HG03442 (cell line): Measurements from ENCODE around the gene RNF144A.
"Not testable (repeated sequence)": the region's sequence is repeated elsewhere in the genome, so short reads cannot be mapped to it uniquely, and the experiment has no call there.

ENCODE experiments used
- ATAC-seq: cut with Tn5 transposase; IDR thresholded peaks from one replicate; pipeline ENCODE4 v1.9.1; 2021; ENCODE audit warnings: mild to moderate bottlenecking, moderate library complexity; ENCODE audit not compliant: unreplicated experiment

Gene RNF144A

DNA sequence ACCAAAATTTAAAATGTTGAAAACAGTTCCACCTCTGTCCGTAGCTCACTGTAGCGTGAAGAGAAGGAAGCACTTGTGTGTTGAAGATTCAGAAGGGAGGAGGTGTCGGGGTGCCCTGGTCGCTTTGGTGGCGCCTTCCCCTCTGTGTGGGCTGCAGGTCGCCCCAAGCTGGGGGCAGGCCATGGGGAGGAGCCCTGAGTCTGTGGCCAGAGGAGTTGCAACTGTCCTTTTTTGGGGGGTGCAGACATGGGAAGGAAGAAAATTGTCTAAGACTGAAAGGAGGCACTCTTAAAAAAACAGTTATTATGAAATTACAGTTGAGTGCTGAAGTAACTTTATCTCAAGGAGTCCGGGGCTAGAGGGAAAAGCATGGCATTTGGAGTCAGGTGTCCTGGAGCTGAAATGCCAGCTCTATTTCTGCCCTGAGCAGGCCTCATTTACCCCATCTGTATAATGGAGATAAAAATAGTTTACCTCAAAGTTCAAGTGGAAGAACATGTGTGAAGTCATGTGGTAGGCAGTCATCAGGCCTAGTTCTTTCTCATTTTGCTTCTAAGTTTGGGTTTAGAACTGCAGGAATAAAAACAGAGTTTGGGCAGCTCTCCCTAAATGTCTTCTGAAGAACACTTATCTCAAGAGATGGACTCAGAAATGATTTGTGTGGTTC, 82.1 kb downstream of the RNF144A start:
- ATAC-seq, result peak; percentile 93

DNA sequence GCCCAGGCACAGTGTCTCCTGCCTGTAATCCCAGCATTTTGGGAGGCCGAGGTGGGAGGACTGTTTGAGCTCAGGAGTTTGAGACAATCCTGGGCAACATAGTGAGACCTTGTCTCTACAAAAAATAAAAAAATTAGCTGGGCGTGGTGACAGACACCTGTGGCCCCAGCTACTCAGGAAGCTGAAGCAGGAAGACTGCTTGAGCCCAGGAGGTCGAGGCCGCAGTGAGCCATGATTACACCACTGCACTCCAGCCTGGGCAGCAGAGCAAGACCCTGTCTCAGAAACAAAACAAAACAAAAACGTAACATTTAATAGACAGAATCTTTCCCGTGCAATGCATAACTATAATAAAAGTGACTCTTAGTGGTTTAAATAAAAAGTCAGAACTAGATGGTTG, 84.2 kb downstream of the RNF144A start:
- ATAC-seq, result not testable (repeated sequence)

DNA sequence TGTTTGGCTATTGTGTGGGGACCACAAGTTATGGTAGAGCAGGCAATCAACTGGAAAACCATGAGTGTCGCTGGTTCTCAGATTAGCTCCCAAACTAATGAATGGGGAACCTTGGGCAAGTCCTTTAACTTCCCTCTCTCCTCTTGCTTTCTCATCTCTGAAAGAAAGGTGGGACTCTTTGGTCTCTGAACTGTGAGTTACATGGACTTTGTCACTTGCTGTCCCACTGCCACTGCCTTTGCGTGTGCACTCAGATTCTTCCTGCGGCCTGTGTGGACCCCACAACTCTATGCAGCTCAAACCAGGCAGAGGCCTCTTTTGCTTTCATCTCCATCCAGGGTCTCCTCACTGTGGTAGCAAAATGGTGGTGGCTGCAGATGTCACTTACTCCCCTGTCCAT, 86.7 kb downstream of the RNF144A start:
- ATAC-seq, result no peak

DNA sequence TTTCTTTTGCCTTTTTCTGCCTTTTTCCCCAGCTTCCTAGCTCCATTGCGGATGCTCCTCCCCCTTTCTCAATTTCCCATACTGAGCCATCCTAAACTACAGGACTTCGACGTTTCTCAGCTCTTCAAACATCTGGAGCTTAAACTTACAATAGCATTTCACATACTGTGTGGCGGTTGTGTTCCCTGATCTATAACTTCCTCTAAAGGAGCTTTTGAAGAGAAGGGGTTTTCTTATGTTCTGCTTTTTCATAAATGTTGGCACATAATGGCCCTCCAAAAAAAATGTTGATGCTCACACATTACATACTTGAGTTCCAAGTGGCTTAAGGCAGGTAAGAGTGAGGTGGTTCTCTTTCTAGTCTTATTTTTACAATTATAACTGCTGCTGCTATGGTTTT, 87.4 kb downstream of the RNF144A start:
- no peak for ATAC-seq

DNA sequence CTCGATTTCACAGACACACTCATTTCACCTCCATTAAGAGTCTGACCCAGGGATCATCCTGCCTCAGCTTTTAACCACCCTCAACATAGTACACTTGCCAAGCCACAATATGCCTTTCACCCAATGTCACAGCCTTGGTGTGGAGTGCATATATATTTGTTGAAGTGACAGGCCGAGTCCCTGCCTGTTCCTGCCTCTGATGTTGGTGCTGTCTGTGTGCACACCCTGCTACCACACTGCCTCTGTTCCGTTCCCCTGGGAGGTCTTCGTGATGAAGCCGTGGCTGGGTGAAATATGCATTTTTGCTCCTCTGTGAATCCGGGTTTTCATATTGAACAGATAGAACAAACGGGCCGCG, 90.3 kb downstream of the RNF144A start:
- peak; percentile 40 for ATAC-seq

DNA sequence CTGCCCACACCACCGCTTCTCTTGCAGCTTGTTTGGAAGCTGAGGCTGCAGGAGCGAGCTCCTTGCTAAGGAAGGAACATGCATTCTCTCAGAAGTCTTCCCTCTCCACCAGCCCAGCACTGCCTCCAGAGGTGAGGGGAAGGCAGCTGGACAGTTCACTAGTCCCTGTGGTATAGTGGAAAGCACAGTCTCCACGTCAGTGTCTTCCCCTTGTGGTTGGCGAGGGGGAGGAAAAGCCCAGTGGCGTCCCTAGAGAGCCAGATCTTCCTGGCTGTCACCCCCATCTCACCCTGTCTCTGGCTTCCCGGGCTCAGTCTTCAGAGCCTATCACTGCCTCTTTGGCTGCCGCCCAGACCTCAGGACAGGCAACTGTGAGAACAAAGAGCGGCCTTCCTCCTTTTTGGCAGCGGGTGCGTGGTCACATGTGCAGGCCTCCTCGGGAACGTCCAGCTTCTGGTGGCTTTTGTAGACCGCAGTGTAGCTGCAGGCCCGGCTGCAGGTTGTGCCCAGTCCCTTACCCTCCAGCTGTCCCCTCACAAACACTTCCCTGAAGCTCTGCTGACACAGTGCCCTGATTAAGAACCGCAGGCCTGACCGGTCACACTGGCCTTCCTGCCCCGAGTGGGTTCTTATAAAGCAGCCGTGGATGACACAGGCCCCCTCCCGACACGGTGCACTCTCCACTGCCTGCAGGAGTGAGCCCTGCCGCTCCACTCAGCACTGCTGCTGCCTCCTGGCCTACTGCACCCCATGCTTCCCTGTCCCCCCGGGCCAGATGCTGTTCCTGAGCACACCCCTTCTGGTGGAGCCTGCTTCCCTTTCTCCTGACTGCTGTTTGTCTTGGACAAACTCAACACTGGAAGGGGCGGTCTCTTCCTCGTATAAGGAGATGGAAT, 90.9 kb downstream of the RNF144A start:
- peak; percentile 51 for ATAC-seq

DNA sequence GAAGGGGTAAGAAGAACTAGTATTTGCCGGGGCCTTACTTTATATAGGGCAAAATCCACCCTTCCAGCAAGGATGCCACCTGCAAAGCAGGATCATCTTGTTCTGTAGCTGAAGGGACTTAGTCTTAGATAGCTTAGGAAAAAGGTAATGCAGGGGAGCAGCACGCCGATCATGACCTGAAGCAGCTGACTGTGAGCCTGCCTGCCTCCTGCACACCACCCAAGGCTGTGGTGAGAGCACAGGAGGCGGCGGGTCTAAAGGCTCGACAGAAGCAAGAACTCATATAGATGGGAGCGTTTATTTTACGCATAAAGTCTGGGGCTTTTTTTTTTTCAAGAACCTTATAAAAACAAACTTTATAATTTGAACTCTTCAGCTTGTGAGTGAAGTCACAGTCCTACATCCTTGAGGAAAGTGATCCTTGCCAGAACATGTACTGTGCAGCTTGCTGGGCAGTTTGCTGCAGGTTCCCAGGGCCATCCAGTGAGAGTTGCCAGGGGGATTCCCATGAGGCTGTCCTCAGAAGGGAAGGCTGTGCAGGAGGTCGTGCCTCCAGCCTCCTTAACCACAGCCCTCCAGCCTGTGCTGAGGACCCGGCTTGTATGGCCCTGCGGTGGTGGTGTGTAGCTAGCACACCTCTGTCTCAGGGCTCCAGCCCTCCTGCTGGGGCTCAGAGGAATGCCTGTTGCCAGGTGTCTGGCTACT, 92.1 kb downstream of the RNF144A start:
- ATAC-seq, result no peak

DNA sequence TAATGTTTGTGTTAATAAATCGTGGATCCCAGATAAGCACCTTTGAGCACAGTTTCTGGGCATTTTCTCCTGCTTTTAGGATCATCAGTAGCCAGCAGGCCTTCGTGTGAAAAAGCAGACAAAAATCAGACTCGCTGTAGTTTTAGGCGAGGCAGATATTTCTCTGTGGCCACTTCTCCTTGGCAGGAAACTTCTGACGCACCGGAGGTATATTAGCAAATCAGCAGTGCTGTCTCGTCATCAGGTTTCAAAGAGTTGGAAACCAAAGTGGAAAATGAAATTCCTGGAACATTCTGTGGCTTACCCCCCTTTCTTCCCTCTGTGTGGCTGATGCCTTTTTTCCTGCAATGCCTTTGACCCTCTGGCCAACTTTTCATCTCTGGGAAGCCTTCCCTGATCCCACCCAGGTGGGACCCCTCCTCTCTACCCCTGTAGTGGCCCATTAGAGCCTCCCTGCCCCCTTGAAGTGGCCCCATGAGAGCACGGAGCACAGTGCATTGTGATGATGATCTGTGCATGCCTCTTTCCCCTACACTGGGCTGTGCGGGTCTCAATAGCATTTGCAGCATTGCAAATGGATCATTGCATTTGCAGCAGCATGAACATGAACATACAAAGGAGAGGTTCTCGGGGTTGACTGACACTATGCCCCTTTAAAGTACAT, 93.3 kb downstream of the RNF144A start:
- no peak for ATAC-seq

DNA sequence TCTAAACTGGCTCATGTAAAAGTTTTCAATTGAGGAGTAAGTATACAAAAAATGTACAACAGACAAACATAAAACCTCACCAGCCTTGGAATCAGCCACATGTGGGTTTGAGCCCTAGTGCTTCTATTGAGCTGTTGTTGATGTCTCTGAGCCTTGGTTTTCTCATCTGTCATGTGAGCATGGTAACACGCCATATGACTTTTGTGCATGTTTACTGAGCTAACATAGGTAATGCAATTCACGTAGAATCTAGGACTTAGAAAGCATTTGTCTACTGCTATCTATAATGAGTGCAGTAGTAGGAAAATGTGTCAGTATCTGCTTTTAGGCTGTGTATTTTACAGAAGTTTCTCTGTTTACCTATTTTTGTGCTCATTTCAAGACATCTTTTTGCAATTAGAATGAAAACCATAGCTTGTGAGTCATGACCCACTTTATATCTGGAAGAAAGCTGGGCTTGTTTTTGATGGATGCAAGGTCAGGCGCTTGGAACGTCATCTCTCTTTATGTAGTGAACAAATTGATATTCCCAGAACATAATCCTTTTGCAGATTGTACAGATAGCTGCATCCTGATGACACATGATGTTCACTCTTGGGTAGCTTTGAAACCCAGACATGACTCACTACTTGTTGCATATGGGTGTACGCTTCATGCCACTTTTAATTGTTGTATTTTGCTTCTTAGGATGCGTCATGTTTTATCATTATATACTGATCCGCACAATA, 94.3 kb downstream of the RNF144A start:
- no peak for ATAC-seq

DNA sequence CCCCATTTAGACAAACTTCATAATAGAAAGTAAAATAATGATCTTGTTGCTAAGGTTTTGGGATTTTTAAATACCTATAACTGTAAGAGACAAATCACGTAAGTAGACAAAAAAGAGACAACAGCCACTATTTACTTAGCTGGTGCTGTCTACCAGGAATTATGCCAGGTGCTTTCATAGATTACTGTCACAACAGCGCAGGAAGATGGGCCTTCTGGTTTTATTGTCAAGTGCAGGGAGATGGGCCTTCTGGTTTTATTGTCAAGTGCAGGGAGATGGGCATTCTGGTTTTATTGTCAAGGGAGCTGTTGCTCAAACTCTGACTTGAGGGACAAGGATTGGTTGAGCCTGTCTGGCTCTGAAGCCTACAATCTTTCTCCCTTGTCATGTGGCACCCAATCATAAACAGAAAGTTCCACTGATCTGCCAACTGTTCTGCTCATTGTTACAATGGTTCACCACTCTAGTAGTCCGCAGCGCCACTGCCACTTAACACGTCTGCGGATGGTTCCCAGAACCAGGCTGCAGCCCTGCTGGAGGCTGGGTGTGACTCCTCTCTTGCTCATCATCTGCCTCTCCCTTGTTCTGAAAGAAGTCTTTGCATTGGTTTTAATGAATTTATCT, 95.0 kb downstream of the RNF144A start:
- no peak for ATAC-seq

DNA sequence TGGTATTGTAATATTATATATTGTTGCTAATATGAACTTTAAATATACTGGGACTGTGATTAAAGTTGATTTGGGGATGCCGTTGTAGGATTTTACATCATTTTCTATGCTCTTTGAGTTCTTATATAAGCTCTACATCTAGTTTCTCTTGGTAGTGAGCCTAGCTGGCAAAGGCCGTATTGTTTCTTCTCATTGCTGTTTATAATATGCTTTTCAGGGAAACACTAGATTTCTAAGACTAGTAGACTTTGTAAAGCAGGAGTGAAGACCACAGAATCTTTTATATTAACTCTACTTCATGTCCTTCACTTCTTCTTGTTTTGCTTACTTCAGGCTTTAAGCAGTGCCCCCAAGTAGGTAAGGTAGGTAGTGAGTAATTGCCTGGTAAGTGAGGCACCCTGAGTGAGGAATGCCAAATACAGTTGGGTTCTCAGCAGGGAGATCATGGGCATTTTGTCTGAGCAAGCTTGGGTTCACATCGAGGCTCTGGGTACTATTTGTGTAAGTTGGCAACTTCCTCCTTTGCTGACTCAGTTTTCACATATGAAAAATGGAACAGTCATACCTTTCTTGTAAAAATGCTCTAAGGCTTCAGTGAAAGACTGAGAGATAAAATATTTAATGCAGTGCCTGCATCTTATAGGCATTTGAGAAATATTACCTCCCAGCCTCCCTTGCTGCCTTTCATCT, 96.4 kb downstream of the RNF144A start:
- ATAC-seq, result no peak

DNA sequence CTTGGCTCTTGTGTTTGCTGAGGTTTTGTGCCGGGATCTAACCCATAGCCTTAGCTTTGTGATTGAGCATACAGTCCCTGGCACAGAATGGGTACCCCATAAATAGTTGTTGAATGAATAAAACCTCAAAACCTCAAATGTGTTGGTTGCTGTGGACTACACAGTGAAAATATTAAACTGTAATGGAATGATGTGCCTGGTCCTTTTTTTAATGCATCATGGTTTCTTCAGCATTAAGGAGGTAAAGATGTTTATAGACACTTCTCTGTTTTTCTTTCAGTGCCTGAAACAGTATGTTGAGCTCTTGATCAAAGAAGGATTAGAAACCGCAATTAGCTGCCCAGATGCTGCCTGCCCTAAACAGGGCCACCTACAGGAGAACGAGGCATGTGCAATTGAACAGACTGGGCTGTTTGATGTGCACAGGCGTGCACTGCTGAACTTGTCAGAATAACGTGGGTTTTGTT, 97.0 kb downstream of the RNF144A start:
- ATAC-seq, result no peak

DNA sequence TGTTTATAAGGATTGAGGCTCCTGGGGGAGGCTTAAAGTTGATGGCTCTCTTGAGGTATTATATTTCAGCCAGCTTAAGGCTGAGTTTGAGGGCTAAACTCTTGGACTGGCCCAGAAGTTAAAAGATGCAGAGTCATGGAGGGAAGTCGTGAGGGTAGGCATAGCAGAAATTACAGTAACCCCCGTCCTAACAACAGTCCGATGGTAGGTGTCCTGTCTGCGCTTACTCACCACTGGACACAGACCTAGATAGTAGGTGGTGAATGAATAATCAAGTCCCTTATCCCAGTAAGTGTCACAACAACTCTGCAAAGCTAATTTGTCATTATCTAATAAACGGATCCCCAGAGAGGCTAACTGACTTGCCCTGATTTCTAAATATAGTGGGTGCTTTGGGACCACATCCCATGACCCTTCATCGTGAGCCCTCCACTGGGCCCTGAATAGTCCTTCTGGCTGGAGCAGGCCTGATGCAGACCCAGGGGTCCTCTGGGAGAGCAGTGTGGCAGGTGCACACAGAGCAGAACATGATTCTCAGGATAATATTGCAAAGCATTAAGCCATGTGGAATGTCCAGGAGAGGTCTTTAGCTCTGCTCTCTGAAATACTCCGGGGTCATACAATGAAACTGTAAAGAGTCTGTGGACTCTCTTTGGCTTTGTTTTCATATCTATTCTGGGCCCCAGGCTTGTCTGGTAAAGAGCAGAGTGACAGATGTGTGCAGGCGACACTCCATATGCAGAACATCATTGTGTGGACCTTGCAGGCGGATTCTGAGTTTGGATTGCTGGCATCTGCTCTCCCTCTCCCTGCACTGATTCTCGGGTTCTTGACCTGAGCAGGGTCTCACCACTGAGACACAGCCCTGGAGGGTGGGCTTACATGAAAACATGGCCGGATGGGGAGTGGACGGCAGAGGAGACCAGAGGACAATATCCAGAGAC, 98.1 kb downstream of the RNF144A start:
- ATAC-seq, result no peak

DNA sequence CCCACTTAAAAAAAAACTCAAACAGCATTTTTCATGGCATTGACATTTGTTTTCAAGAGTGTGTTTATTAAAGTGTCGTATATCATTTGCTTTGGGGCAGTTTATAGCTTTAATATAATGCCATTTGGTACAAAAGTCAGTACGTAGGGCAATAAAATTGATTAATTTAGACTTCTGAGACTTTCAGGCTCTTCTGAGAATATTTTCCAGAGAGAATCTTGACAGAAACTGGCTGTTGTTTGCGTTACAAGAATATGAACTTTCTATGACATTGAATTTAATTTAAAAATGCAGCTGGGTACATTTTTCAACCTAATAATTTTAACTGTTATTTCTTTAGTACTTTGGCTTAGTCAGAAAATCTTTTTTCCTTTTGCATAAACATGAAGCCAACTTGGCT, 98.9 kb downstream of the RNF144A start:
- ATAC-seq, result no peak

DNA sequence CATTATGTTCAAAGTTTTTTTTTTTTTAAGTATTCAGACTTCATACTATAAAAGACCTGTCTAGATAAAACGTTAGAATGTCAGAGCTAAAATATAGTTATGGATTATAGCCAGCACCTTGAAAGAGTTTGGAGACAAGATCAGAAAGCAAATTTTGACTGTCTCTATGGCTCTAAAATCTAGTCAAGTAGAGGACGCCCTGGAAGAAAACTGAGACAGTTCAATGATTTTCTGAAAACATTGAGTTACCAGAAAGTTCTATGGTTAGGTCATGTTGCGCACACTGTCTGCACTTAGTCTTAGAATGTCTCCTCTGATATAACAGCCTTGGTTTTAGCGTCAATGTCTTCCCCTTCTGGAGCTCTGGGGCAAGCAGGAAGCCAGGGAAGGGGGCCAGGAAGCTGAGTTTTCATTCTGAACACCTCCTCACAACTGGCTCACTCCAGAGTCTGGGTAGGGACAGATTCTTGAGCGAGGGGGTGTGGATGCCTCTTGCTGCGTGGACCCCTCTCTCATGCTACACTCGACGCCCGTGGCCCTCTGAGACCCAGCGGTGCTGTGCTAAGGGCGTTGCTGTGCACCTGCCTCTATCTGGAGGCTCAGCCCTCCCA, 99.5 kb downstream of the RNF144A start:
- ATAC-seq, result no peak

DNA sequence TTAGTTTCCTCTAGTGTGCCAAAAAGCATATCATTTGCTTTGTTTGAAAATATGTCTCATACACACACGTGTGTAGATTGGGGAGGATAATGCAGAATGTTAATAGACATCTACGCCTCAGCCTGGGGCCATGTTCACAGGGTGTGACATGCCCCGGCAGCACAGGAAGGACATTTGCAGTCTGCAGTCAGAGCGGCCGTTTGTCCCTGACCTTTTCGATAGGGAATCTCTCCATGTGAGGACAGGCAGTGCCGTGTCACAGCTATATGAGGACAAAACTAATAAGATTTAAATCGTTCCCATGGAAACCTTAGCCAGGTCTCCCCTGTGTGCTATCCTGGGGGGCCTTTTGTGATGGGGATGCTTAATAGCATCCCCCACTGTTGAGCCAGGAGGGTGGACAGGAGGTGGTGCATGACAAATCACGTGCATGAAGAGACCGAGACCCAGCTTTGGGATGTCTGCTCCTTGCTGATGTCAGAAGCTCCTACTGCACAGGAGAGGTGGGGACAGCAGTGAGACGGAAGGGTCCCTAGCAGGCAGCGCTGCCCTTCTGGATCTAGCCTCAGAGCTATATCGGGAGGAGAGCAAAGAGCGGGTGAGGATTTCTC, 100.6 kb downstream of the RNF144A start:
- ATAC-seq, result no peak

DNA sequence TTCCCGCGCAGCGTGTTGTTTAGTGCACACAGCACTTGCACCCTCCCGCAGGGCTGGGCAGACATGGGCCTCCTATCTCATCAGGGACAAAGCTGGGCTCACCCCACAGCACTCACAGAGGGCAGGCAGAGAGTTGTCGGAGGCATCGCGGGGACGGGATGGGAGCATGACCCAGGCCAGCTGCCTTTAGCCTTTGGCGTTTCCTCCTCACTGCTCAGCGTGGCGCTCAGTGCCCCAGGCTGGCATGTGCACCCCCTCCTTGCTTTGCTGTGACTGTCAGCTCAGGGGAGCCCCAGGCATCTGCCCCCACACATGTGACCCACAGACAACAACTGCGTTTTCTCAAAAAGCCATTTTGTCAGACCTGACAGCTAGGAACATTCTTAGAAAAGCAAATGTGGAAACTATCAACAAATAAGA, 101.1 kb downstream of the RNF144A start:
- ATAC-seq, result no peak
